Left colon (tissue), 2 donors: ENCODE results near the gene SHD. TPM values are rescaled to one million over a fixed set of nuclear protein-coding genes. Genes with fewer than 3 reads are reported as not detected.
"Not testable (repeated sequence)": the region's sequence is repeated elsewhere in the genome, so short reads cannot be mapped to it uniquely, and the experiment has no call there.

Source experiments
- ATAC-seq: fragments of 200-7000 bp; cut with Tn5 transposase; one replicate; pipeline ENCODE4 v1.9.1; 2020; ENCODE audit warnings: mild to moderate bottlenecking, moderate library complexity
- DNase-seq, 2 donors: peaks; one replicate each; pipeline ENCODE4 v3.0.0-alpha.2; 2020
- intact Hi-C, 2 donors: fragments of 100-400 bp; cut with DNase I in 1 of 2; cut with micrococcal nuclease in 1 of 2; formaldehyde crosslinking; loops; one replicate each; pipeline versions ENCODE4 v1.11.2 to v1.14.0; 2022; cut with DNase I, micrococcal nuclease
- total RNA-seq, 2 donors: library from RNA; stranded (reverse); fragmentation: NEBNext Ultra II Directional; extraction: Animal tissue kit (Norgen Biotek cat#: 25700); gene quantifications; one replicate each; pipeline ENCODE4 v1.2.1, GENCODE V29; 2021
- donor health status: DM: no; HTN: no; CAD: no.
- donor health status: DM: yes; HTN: yes; CAD: no.

Gene SHD
- total RNA-seq, 2 donors from 2014 or later = 23.6 to 25.0 TPM

- DNase-seq = no peak
- ATAC-seq = no peak
- intact Hi-C loops = loop anchor here in 1 of 2 donors (5.0 kb wide), 1 partner anchor 87 kb away; no protein-coding TSS in a partner anchor
Observed at GRCh38 chr19:4264812-4265211, 14.3 kb upstream of the SHD start.

- DNase-seq = no peak
- ATAC-seq = no peak
- intact Hi-C loops = loop anchor here in 1 of 2 donors (5.0 kb wide), 1 partner anchor 86 kb away; no protein-coding TSS in a partner anchor
Observed at GRCh38 chr19:4266253-4267000, 12.6 kb upstream of the SHD start.

DNA sequence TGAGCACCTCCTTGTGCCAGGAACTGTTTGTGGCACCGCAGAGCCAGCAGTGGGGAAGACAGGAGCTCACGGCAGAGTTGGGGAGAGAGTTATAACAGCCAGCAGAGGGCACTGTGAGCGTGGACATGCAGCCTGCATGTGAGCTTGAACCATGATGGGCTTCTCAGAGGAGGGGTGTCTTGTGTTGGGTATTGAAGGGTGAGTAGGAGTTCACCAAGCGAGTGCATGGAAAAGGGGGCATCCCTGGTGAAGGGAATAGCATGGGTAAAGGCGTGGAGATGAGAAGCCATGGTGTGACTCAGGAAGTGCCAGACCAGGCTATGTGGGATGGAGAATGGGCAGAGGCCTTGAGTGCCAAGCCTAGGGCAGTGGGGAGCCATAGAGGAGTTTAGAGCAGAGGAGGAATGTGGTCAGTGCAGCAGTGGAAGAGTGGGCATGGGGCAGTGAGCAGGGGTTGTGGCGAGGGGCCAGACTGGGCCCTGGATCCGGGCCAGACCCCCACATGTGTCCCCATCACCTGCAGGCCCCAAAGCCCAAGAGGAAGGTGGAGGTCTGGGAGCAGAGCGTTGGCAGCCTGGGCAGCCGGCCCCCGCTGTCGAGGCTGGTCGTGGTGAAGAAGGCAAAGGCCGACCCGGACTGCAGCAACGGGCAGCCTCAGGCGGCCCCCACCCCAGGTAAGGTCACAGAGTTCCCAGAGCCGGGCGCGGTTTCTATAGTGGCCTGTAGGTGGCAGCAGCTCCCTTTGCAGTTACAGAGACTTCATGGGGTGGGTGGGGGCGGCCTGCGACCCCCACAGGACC, 11.8 kb upstream of the SHD start:
- ATAC-seq (peak; percentile 61), DNase-seq (peak; percentile 42 to 69)
- intact Hi-C loops = loop anchor here in 1 of 2 donors (5.0 kb wide), 1 partner anchor 85 kb away; no protein-coding TSS in a partner anchor

GRCh38 chr19:4267901-4268815, 10.9 kb upstream of the SHD start:
- intact Hi-C loops = loop anchor here in 1 of 2 donors (5.0 kb wide), 1 partner anchor 84 kb away; no protein-coding TSS in a partner anchor
- peak; percentile 64 to 81 for DNase-seq
- ATAC-seq = peak; percentile 84

- intact Hi-C loops = loop anchor here in 1 of 2 donors (5.0 kb wide), 1 partner anchor 83 kb away; no protein-coding TSS in a partner anchor
- ATAC-seq (peak; percentile 50), DNase-seq (no peak)
Observed at GRCh38 chr19:4268816-4269430, 10.1 kb upstream of the SHD start.

- no peak for ATAC-seq
- intact Hi-C loops = no loop called here
- no peak for DNase-seq
Observed at GRCh38 chr19:4272894-4273293, 6.2 kb upstream of the SHD start.

DNA sequence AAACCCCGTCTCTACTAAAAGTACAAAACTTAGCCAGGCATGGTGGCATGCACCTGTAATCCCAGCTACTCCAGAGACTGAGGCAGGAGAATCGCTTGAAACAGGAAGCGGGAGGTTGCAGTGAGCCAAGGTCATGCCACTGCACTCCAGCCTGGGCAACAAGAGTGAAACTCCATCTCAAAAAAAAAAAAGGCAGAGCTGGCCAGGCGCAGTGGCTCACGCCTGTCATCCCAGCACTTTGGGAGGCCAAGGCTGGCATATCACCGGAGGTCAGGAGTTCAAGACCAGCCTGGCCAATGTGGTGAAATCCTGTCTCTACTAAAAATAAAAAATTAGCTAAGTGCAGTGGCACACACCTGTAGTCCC, 4.8 kb upstream of the SHD start:
- ATAC-seq, DNase-seq, intact Hi-C loops: not testable (repeated sequence)

- DNase-seq (no peak), ATAC-seq (no peak)
- intact Hi-C loops = no loop called here
Observed at GRCh38 chr19:4277191-4277696, 1.8 kb upstream of the SHD start.

DNA sequence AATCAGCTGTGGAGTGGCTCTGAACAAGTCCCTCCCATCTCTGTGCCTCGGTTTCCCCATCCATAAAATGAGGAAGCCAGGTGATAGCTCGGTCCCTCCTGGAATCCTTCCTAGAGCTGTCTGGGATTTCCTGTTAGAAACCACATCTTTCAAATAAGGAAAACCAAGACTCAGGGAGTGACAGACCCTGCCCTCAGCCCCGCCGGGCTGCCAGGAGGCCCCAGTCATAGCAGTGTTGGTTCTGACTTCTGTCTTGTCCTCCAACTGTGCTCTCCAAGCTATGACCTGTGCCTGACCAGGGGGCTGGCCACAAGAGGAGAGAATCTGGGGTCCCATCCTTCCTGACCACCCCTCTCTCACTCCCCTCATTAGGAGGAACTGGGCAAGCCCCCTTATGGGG, 1.1 kb upstream of the SHD start:
- ATAC-seq (no peak), DNase-seq (no peak)
- intact Hi-C loops = no loop called here

DNA sequence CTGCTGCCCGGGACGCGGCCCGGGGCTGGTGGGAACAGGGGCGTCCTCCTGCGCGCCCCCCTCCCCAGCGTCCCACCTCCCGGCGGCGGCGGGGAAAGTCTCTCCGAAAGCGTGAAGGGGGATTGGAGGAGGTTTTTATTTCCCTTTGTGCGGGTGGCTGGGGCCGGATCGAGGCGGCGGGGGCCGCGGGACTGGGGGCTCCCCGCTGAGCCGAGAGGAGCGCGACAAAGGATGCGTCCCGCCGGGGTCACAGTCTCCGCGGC, 132 bp downstream of the SHD start:
- ATAC-seq (no peak), DNase-seq (no peak)
- intact Hi-C loops = no loop called here

DNA sequence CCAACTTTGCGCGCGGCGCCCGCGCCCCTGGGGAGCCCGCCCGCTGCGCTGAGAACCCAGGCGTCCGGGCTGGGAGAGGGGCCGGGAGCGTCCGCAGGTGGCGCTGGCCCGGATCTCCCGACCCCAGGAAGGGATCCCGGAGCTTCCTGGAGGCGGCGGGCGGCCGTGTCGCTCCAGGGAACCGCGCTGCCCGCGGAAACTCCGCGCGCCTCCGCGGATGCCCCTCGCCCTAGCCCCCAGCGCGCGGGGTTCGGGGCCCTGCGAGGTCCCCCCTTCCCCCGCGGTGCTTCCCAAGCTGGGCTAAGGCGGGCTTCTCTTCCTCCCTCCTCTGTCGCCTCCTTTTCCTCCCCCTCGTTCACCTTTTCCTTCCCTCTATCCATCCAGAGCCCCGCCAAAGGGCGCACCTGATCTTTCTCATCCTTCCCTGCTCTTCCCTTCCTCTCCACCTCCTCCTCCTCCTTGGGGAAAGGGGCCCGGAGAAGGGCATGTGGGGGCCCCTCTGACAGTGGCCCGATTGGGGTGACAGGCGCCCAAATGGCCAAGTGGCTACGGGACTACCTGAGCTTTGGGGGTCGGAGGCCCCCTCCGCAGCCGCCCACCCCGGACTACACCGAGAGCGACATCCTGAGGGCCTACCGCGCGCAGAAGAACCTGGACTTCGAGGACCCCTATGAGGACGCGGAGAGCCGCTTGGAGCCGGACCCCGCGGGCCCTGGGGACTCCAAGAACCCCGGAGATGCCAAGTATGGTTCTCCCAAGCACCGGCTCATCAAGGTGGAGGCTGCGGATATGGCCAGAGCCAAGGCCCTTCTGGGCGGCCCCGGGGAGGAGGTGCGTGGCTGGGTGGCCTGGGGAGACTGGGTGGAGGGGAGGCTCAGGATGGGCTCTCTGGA, 710 bp downstream of the SHD start:
- no peak for DNase-seq
- intact Hi-C loops = no loop called here
- no peak for ATAC-seq

DNA sequence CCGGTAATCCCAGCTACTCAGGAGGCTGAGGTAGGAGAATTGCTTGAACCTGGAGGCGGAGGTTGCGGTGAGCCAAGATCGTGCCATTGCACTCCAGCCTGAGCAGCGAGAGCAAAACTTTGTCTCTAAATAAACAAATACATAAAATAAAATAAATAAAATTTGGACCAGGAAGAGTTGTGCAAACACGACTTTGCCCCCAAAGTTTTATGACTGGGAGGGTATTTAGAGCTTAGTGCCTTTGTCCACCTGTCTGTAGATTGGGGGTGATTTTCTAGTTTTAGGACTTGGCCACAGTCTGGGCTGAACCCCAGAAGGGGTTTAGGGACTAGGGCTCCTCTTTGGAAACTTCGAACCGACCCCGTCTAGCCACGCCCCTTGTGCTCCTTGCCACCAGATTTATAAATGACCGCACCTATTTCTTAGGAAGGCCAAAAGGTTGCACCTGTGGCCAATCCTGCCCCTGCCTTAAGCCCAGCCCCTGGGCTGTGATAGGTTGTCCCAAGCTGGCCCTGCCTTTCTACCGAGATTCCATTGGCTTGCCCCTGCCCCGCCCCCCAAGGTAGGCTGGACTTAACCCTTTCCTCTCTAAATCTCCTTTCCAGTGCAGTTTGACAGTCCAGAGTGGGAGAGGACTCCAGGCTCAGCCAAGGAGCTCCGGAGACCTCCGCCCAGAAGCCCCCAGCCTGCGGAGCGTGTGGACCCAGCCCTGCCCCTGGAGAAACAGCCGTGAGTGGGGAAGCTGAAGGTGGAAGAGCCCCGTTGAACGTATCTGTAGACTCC, 5.3 kb downstream of the SHD start:
- intact Hi-C loops = no loop called here
- peak; percentile 95 for ATAC-seq
- peak; percentile 88 to 93 for DNase-seq

DNA sequence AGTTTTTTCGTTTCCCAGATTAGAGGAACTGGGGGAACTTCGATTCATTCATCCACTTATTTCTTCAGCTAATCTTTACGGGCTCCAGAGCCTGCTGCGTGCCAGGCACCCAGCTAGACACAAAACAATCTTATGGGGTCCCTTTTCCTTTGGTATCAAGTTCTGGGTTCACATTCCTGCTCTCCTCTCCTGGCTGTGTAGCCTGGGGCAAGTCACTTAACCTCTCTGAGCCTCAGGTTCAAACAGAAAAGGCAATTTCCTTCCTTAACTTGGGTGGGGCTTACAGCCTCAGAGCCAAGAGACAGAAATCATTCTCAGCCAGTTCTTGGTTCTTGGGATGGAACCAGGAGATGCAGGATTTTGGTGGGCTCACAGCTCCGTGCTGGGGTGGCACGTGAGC, 5.9 kb downstream of the SHD start:
- ATAC-seq (peak; percentile 30), DNase-seq (no peak)
- intact Hi-C loops = no loop called here

GRCh38 chr19:4286141-4286540, 7.1 kb downstream of the SHD start:
- intact Hi-C loops, ATAC-seq: not testable (repeated sequence)

GRCh38 chr19:4288091-4288777, 9.2 kb downstream of the SHD start:
- ATAC-seq (no peak), DNase-seq (no peak)
- intact Hi-C loops = no loop called here

More at GRCh38 chr19:4286141-4286540, 7.1 kb downstream of the SHD start:
- DNase-seq = not testable (repeated sequence)

DNA sequence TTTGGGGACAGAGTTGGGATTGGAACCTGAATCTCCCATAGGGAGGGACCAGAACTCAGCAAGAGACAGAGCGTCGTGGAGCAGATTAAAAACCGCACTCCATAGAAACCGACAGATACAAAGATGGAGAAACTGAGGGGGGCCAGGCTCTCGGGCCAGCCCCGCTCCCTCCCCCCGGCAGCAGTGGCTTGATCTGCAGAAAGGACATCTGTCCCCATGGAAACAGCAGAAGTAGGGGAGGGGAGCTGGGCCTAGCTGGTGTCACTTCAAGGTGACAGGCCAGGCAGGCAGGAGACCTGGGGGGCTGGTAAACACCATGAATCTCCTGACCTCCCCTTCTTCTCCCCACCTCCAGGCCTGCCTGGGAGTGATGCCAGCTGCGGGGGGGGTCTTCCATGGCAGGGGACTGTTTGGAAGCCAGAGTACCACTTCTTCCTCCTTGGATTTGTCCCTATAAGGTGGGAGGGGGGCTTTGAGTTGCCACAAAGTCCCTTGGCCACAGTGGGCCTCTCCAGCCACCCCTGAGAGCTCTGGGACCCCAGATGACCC, 12.2 kb downstream of the SHD start:
- intact Hi-C loops = no loop called here
- DNase-seq (no peak), ATAC-seq (peak; percentile 12)
